G401.6 (cell line): ENCODE data around the gene LAMB1.
A peak's percentile ranks its signal among the peaks of the same experiment; 100 is the strongest.

Experiments used
- FAIRE-seq: peaks from 2 replicates; lab custom pipeline; 2012; peaks lifted over from hg19 to GRCh38; lab: Jason Lieb, UNC

Gene LAMB1

DNA sequence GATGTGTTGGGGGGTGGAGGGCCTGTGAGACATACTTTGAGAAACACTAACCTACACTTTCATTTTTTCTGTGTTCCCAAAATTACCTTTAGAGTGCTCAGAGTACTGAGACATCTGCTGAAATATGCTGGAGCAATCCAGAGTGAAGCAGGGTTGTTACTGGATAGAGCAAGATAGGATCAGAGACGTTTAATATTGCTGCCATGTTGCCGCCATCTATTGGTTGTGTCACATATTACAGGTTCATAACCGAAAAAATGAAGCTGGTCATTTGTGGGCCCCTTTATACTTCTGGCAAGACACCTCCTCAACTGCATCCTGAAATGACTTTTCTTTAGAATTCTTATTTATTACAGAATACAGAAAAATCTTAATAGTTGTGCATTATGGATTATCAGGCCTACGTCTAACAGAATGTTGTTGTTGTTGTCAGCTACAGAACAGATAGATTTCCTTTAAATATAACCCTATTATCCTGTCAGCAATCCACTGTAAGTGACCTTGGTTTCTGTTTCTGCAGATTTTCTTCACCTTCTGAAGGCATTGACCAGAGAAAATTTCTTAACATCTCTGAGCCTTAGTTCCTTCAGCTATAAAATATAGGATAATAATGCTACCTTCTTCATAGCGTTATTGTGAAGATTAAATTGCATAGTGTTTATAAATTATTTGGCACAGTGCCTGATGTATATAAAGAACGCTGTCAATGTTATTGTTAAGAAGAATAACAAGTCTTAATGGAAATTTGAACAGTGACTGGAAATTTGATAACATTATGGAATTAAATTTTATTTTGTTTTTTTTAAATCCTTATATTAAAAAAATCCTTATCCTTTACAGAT lies 128.1 kb downstream of the LAMB1 start:
- peak; percentile 87 for FAIRE-seq

GRCh38 chr7:107874111-107874510 lies 128.8 kb downstream of the LAMB1 start:
- no peak for FAIRE-seq
